GM21528 (cell line): ENCODE measurements around the gene TMCC2.
"Not testable (repeated sequence)": the region's sequence is repeated elsewhere in the genome, so short reads cannot be mapped to it uniquely, and the experiment has no call there.

Source experiments
- ATAC-seq: cut with Tn5 transposase; IDR thresholded peaks from one replicate; pipeline ENCODE4 v1.9.1; 2021; ENCODE audit warnings: mild to moderate bottlenecking, moderate library complexity; ENCODE audit not compliant: unreplicated experiment, low FRiP score

The TMCC2 gene

GRCh38 chr1:205275133-205275532 is 47.4 kb downstream of the TMCC2 start:
- ATAC-seq, result no peak

- no peak for ATAC-seq
Measured at GRCh38 chr1:205275916-205276688, 48.4 kb downstream of the TMCC2 start.

- ATAC-seq, result no peak
Measured at GRCh38 chr1:205276689-205277065, 48.9 kb downstream of the TMCC2 start.

GRCh38 chr1:205279986-205280385 is 52.2 kb downstream of the TMCC2 start:
- no peak for ATAC-seq

- not testable (repeated sequence) for ATAC-seq
Measured at GRCh38 chr1:205280666-205281395, 53.1 kb downstream of the TMCC2 start.

- no peak for ATAC-seq
Measured at GRCh38 chr1:205283270-205284147, 55.8 kb downstream of the TMCC2 start.

GRCh38 chr1:205284420-205285144 is 56.8 kb downstream of the TMCC2 start:
- ATAC-seq, result no peak

GRCh38 chr1:205285381-205286101 is 57.8 kb downstream of the TMCC2 start:
- peak; percentile 34 for ATAC-seq

- ATAC-seq, result no peak
Measured at GRCh38 chr1:205286335-205286950, 58.7 kb downstream of the TMCC2 start.

GRCh38 chr1:205287076-205287475 is 59.3 kb downstream of the TMCC2 start:
- no peak for ATAC-seq

GRCh38 chr1:205287767-205288559 is 60.2 kb downstream of the TMCC2 start:
- ATAC-seq, result peak; percentile 78

- no peak for ATAC-seq
Measured at GRCh38 chr1:205291596-205291995, 63.9 kb downstream of the TMCC2 start.

GRCh38 chr1:205293350-205294074 is 65.8 kb downstream of the TMCC2 start:
- ATAC-seq, result no peak

GRCh38 chr1:205294175-205294917 is 66.6 kb downstream of the TMCC2 start:
- no peak for ATAC-seq

- no peak for ATAC-seq
Measured at GRCh38 chr1:205294934-205295333, 67.2 kb downstream of the TMCC2 start.

GRCh38 chr1:205296154-205296553 is 68.4 kb downstream of the TMCC2 start:
- no peak for ATAC-seq

- not testable (repeated sequence) for ATAC-seq
Measured at GRCh38 chr1:205297546-205298177, 69.9 kb downstream of the TMCC2 start.
